Transverse colon (tissue), 4 donors: Measurements from ENCODE around the gene EYS.

Experiments used
- CTCF ChIP-seq, 5 experiments: fragments of 200-600 bp in 3 of 5; fragments of 450-650 bp in 2 of 5; sonication (generic) in 3 of 5; IDR thresholded peaks; 1 replicate in 2 of 5; 2 replicates in 3 of 5; pipeline ENCODE4 v1.5.1; 2016 to 2017; ENCODE audit warnings: antibody characterized with exemption in 5 of 5, inconsistent platforms in 3 of 5, mild to moderate bottlenecking in 2 of 5, moderate library complexity in 1 of 5
- EP300 ChIP-seq: sonication (generic); formaldehyde crosslinking; IDR thresholded peaks from one replicate; pipeline ENCODE4 v1.6.1; 2017; ENCODE audit warnings: antibody characterized with exemption, low read depth
- POLR2A ChIP-seq: fragments of 450-650 bp; IDR thresholded peaks from one replicate; pipeline ENCODE4 v1.6.1; 2016; ENCODE audit warnings: antibody characterized with exemption, mild to moderate bottlenecking, moderate library complexity
- POLR2AphosphoS5 ChIP-seq, 3 donors: sonication (generic); formaldehyde crosslinking; IDR thresholded peaks; one replicate each; pipeline ENCODE4 v1.6.1; 2016; ENCODE audit warnings: antibody characterized with exemption in 3 of 3

- TF ChIP-seq CTCF (IDR thresholded peaks at IDR 0.05) (no peak), POLR2AphosphoS5 (IDR thresholded peaks at IDR 0.05) (no peak), POLR2A (no peak), EP300 (no peak)
Observed at GRCh38 chr6:64072686-64073085, 1634.3 kb downstream of the EYS start.
